ENCODE measurements around the gene TRIM3. TPM values are rescaled to one million over a fixed set of nuclear protein-coding genes. Genes with fewer than 3 reads are reported as not detected.

The TRIM3 gene
- total RNA-seq, 1 experiment from 2014 or later, result 13.4 TPM

- no peaks in the 10 kb centered on the region for H3K9me2 ChIP-seq (ENCODE audit: insufficient read depth)
- H3K27ac ChIP-seq (ENCODE audit: low read depth, low read length), result peak overlapping the region; percentile 57
- intact Hi-C loops (cut with micrococcal nuclease), result loop anchor here (2.0 kb wide), 2 partner anchors 93 to 123 kb away; no protein-coding TSS in a partner anchor
- H3K79me2 ChIP-seq (ENCODE audit: insufficient read depth, low read length), result peaks cover 52% of the 10 kb centered on the region
- H3K4me2 ChIP-seq (ENCODE audit: low read length), result peak overlapping the region; percentile 93
- H3K4me1 ChIP-seq (ENCODE audit: control insufficient read depth in 1 of 2, insufficient read depth in 2 of 2, low read length in 2 of 2), result peaks cover 13 to 21% of the 10 kb centered on the region in 2 experiments; a peak in 3 of 4 replicates
- ATAC-seq (peak; percentile 2; the same call in 1 of the 2 replicates), DNase-seq (ENCODE audit: low read depth, low spot score) (no peak)
- no peaks in the 10 kb centered on the region for H3K27me3 ChIP-seq (ENCODE audit: insufficient read depth, low read length)
- POLR2A ChIA-PET, result interaction anchor here (0.9 to 1.1 kb wide), 2 partner anchors 8 to 103 kb away, joined by 4 to 6 read pairs; no protein-coding TSS in a partner anchor
- BruUV-seq (replicated peaks), result no TSS peak
- H3K9me3 ChIP-seq (ENCODE audit: control insufficient read depth in 1 of 2, insufficient read depth in 1 of 2, low read depth in 1 of 2, low read length in 2 of 2), result no peaks in the 10 kb centered on the region
- RAD21 ChIA-PET (ENCODE audit: low non-redundant PET in 1 of 2, low total read pairs in 2 of 2, uncharacterized antibody in 2 of 2, unreplicated experiment in 2 of 2), result interaction anchor here in 1 of 2 experiments (1.1 kb wide), 1 partner anchor 201 kb away, joined by 3 read pairs; the partner anchor contains the start of gene MRPL17
- TF ChIP-seq POLR2A (IDR thresholded peaks at IDR 0.05; ENCODE audit: borderline replicate concordance, extremely low read depth, insufficient read depth, insufficient read length), result no peak
- TF ChIP-seq EZH2 (IDR thresholded peaks at IDR 0.05), result no peak
- no peak for TF ChIP-seq ZBTB33 (IDR thresholded peaks at IDR 0.05; ENCODE audit: extremely low read depth, insufficient replicate concordance, low read length)
- TF ChIP-seq EZH2phosphoT487 (IDR thresholded peaks at IDR 0.05; ENCODE audit: borderline replicate concordance), result no peak
- no peak for TF ChIP-seq EGR1 (IDR thresholded peaks at IDR 0.05; ENCODE audit: low read depth)
- no peak for TF ChIP-seq JUND (IDR thresholded peaks at IDR 0.05)
- TF ChIP-seq ZFX (IDR thresholded peaks at IDR 0.05), result no peak
- no peak for TF ChIP-seq CTCF (IDR thresholded peaks at IDR 0.05 in 2 of 3, conservative IDR thresholded peaks at IDR 0.05 in 1 of 3; ENCODE audit: borderline replicate concordance in 1 of 3, insufficient read depth in 1 of 3, low read depth in 2 of 3, low read length in 2 of 3)
- no peak for TF ChIP-seq FOSL1 (IDR thresholded peaks at IDR 0.05; ENCODE audit: low read depth)
- no peak for TF ChIP-seq REST (IDR thresholded peaks at IDR 0.05; ENCODE audit: low read depth)
- no peak for TF ChIP-seq TCF7L2 (IDR thresholded peaks at IDR 0.05; ENCODE audit: borderline replicate concordance, extremely low read depth, insufficient read depth, insufficient read length)
- no peak for TF ChIP-seq CBX3 (IDR thresholded peaks at IDR 0.05; ENCODE audit: low read depth)
- no peak for TF ChIP-seq SRF (IDR thresholded peaks at IDR 0.05; ENCODE audit: low read depth)
- TF ChIP-seq MAX (IDR thresholded peaks at IDR 0.05), result no peak
- TF ChIP-seq RAD21 (IDR thresholded peaks at IDR 0.05; ENCODE audit: low read depth), result no peak
- no peak for TF ChIP-seq POLR2AphosphoS5 (IDR thresholded peaks at IDR 0.05; ENCODE audit: low read depth, low read length)
- no peak for TF ChIP-seq ELF1 (IDR thresholded peaks at IDR 0.05; ENCODE audit: borderline replicate concordance, low read depth)
- no peak for TF ChIP-seq SP1 (IDR thresholded peaks at IDR 0.05; ENCODE audit: low read depth)
- H3K4me3 ChIP-seq (replicated peaks in 1 of 2; ENCODE audit: low read depth in 1 of 2, low read length in 2 of 2), result peak overlapping the region; percentile 86 to 96
- CTCF ChIA-PET, result interaction anchor here (1.0 to 1.5 kb wide), 3 partner anchors 24 to 103 kb away, joined by 3 to 11 read pairs (median 6); no protein-coding TSS in a partner anchor
- peak overlapping the region; percentile 93 for H3K9ac ChIP-seq (ENCODE audit: low read length)
- H2AFZ ChIP-seq (ENCODE audit: low read depth, low read length, poor library complexity, severe bottlenecking), result no peak overlapping the region
- H3K36me3 ChIP-seq (ENCODE audit: control insufficient read depth in 1 of 2, insufficient read depth in 2 of 2, low read length in 2 of 2), result peaks cover 23 to 66% of the 10 kb centered on the region in 2 experiments
- H4K20me1 ChIP-seq (ENCODE audit: insufficient read depth), result no peaks in the 10 kb centered on the region; the same call in 1 of the 2 replicates
Observed at GRCh38 chr11:6481924-6482275, 8.2 kb upstream of the TRIM3 start.
